Tibial nerve (tissue), 4 donors: ENCODE data around the gene SH3TC1.

Source experiments
- CTCF ChIP-seq, 5 experiments: fragments of 200-600 bp in 3 of 5; fragments of 450-650 bp in 2 of 5; sonication (generic) in 3 of 5; IDR thresholded peaks; one replicate each; pipeline ENCODE4 v1.5.1; 2016 to 2019; ENCODE audit warnings: antibody characterized with exemption in 5 of 5, mild to moderate bottlenecking in 3 of 5, moderate library complexity in 2 of 5
- EP300 ChIP-seq, 2 donors: sonication (generic); formaldehyde crosslinking; IDR thresholded peaks; one replicate each; pipeline ENCODE4 v1.6.1; 2017; ENCODE audit warnings: antibody characterized with exemption in 2 of 2, mild to moderate bottlenecking in 1 of 2

DNA sequence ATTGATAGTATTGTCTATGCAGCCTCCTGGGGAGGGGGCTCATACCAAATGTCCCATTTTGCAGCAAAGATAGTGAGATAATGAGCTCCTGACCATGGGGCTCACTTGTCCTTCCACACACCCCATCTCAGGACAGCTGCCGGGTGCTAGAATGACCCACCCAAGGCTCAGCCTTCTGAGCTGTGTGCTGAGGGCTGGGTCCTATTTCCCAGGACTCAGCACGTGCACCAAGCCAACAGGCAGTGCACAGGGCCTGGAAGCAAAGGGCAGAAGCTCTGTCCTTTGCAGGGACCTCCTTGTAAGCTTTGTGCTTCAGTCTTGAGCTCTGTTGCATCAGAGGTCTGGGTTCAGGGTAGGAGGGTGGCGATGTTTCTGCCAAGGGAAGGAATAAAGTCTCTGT is 29.3 kb upstream of the SH3TC1 start:
- TF ChIP-seq CTCF (IDR thresholded peaks at IDR 0.05) (no peak), EP300 (IDR thresholded peaks at IDR 0.05) (no peak)
